Measurements from ENCODE around the gene GUSB.
"Not testable (repeated sequence)": the region's sequence is repeated elsewhere in the genome, so short reads cannot be mapped to it uniquely, and the experiment has no call there.

DNA sequence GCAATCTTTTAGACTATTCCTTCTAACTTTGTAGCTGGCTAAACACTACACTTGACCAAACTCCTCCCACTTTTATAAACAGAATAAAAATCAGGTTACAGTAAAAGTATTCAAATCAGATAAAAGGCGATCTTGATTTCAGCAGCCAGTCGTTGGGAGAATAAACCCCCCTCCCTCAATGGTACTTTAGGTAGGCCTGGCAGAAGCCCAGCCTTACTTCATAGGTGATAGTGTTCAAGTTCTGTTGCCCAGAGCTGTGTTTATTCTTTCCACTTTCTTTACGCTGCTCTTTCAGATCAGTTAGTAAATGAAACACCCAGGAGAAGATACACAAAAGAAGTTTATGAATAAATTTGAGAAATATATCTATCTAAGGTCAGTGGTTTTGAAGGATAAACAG lies 46.3 kb upstream of the GUSB start:
- not testable (repeated sequence) for TF ChIP-seq POLR2A, POLR2AphosphoS5, EP300 (IDR thresholded peaks at IDR 0.05)
- TF ChIP-seq, protein P1, sequence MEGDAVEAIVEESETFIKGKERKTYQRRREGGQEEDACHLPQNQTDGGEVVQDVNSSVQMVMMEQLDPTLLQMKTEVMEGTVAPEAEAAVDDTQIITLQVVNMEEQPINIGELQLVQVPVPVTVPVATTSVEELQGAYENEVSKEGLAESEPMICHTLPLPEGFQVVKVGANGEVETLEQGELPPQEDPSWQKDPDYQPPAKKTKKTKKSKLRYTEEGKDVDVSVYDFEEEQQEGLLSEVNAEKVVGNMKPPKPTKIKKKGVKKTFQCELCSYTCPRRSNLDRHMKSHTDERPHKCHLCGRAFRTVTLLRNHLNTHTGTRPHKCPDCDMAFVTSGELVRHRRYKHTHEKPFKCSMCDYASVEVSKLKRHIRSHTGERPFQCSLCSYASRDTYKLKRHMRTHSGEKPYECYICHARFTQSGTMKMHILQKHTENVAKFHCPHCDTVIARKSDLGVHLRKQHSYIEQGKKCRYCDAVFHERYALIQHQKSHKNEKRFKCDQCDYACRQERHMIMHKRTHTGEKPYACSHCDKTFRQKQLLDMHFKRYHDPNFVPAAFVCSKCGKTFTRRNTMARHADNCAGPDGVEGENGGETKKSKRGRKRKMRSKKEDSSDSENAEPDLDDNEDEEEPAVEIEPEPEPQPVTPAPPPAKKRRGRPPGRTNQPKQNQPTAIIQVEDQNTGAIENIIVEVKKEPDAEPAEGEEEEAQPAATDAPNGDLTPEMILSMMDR (IDR thresholded peaks at IDR 0.05): not testable (repeated sequence)

Data from upper lobe of left lung (tissue), 4 donors.